OCI-LY7 (cell line): ENCODE measurements around the gene RNPC3.

Source experiments
- CTCF ChIP-seq: fragments of 200-600 bp; sonication (generic); conservative IDR thresholded peaks from 2 replicates; pipeline ENCODE4 v1.5.1; 2014; ENCODE audit warnings: mild to moderate bottlenecking, antibody characterized with exemption, low read length, moderate library complexity, mixed read lengths
- EZH2phosphoT487 ChIP-seq: fragments of 200-600 bp; sonication (generic); IDR thresholded peaks from 2 replicates; pipeline ENCODE4 v1.6.1; 2018; ENCODE audit warnings: low read depth, borderline replicate concordance, mild to moderate bottlenecking, mixed run types, antibody characterized with exemption, low read length, moderate library complexity, mixed read lengths

DNA sequence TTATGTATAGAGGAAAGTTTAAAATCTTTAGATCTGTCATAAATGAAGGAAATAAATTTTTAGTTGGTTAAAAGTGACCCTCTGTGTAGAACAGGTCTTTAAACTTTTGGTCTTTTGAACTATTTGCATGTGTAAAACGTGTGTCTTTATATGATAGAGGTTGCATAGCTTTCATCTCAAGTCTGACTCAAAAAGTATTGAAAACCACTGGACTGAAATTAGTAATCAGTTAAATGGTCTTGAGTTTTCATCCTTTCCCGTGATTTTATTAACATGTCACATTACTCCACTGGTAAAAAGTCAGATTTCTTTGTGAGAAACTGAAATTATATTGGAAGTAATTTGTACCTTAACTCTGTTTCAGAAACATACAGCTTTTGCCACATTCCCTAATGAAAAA is 1.8 kb downstream of the RNPC3 start:
- no peak for TF ChIP-seq CTCF
- TF ChIP-seq EZH2phosphoT487, result no peak
